Erythroblast (primary cell): ENCODE results near the gene PRICKLE4.

ENCODE experiments used
- GATA1 ChIP-seq: IDR thresholded peaks from 2 replicates; pipeline ENCODE4 v1.6.1; 2011; ENCODE audit warnings: low read depth, mild to moderate bottlenecking, control low read depth, low read length, moderate library complexity
- POLR2A ChIP-seq: IDR thresholded peaks from 2 replicates; pipeline ENCODE4 v1.6.1; 2011; ENCODE audit warnings: mild to moderate bottlenecking, low read length

- TF ChIP-seq POLR2A = no peak
- TF ChIP-seq GATA1 = no peak
Observed at GRCh38 chr6:41836660-41837052, 56.1 kb downstream of the PRICKLE4 start.
